Measurements from ENCODE around the gene PPP2R5B. TPM values are rescaled to one million over a fixed set of nuclear protein-coding genes. Genes with fewer than 3 reads are reported as not detected.

PPP2R5B gene
- total RNA-seq, 1 experiment from 2014 or later, result 8.7 TPM

GRCh38 chr11:64960719-64961118, 36.2 kb downstream of the PPP2R5B start:
- DNase-seq (ENCODE audit: low spot score) (no peak), ATAC-seq (no peak)
- CTCF ChIA-PET, result no interaction called here
- no peaks in the 10 kb centered on the region for H3K9me3 Mint-ChIP-seq
- no peak overlapping the region for H3K4me3 Mint-ChIP-seq
- no peak overlapping the region for H3K27ac Mint-ChIP-seq
- H3K4me1 Mint-ChIP-seq, result no peaks in the 10 kb centered on the region
- TF ChIP-seq CREM (CRISPR knock-in tag; IDR thresholded peaks at IDR 0.05) (no peak), HMGXB4 (CRISPR knock-in tag; IDR thresholded peaks at IDR 0.05) (no peak), NFATC4 (CRISPR knock-in tag; IDR thresholded peaks at IDR 0.05) (no peak), ERG (CRISPR knock-in tag; IDR thresholded peaks at IDR 0.05) (no peak), AFF4 (CRISPR knock-in tag; IDR thresholded peaks at IDR 0.05; ENCODE audit: borderline replicate concordance) (no peak), ZNF317 (CRISPR knock-in tag; IDR thresholded peaks at IDR 0.05; ENCODE audit: borderline replicate concordance, low read depth) (no peak), USF1 (CRISPR knock-in tag; IDR thresholded peaks at IDR 0.05) (no peak), ZNF532 (CRISPR knock-in tag; IDR thresholded peaks at IDR 0.05; ENCODE audit: borderline replicate concordance) (no peak), ZNF416 (CRISPR knock-in tag; IDR thresholded peaks at IDR 0.05) (no peak), ZNF121 (CRISPR knock-in tag; IDR thresholded peaks at IDR 0.05) (no peak)
- no peaks in the 10 kb centered on the region for H3K36me3 Mint-ChIP-seq
- H3K27me3 Mint-ChIP-seq (ENCODE audit: low read depth), result peaks cover 7% of the 10 kb centered on the region; the same call in 1 of the 2 replicates
- POLR2A ChIA-PET, result no interaction called here

GRCh38 chr11:64963072-64963631, 38.7 kb downstream of the PPP2R5B start:
- DNase-seq (ENCODE audit: low spot score) (no peak), ATAC-seq (no peak)
- ChIA-PET POLR2A (no interaction called here), CTCF (no interaction called here)
- H3K4me1 Mint-ChIP-seq, result no peaks in the 10 kb centered on the region
- no peak overlapping the region for H3K4me3 Mint-ChIP-seq
- peaks cover 4% of the 10 kb centered on the region; the same call in 1 of the 2 replicates for H3K27me3 Mint-ChIP-seq (ENCODE audit: low read depth)
- no peaks in the 10 kb centered on the region for H3K9me3 Mint-ChIP-seq
- TF ChIP-seq SMAD4 (CRISPR knock-in tag; IDR thresholded peaks at IDR 0.05) (no peak), CDX4 (CRISPR knock-in tag; IDR thresholded peaks at IDR 0.05; ENCODE audit: borderline replicate concordance) (no peak), ESRRA (CRISPR knock-in tag; IDR thresholded peaks at IDR 0.05; ENCODE audit: borderline replicate concordance) (no peak), CREM (CRISPR knock-in tag; IDR thresholded peaks at IDR 0.05) (no peak), FOXK1 (CRISPR knock-in tag; IDR thresholded peaks at IDR 0.05) (no peak), JAZF1 (CRISPR knock-in tag; IDR thresholded peaks at IDR 0.05) (no peak), RORB (CRISPR knock-in tag; IDR thresholded peaks at IDR 0.05) (no peak), E2F4 (CRISPR knock-in tag; IDR thresholded peaks at IDR 0.05; ENCODE audit: borderline replicate concordance, low read depth) (no peak), ZNF263 (CRISPR knock-in tag; IDR thresholded peaks at IDR 0.05; ENCODE audit: low read depth) (no peak), IRF1 (CRISPR knock-in tag; IDR thresholded peaks at IDR 0.05) (no peak), TEAD1 (CRISPR knock-in tag; IDR thresholded peaks at IDR 0.05) (no peak), KAT7 (CRISPR knock-in tag; IDR thresholded peaks at IDR 0.05; ENCODE audit: borderline replicate concordance) (no peak)
- no peak overlapping the region for H3K27ac Mint-ChIP-seq
- H3K36me3 Mint-ChIP-seq, result no peaks in the 10 kb centered on the region
